HepG2 (cell line): ENCODE results near the gene OAT. TPM values are rescaled to one million over a fixed set of nuclear protein-coding genes. Genes with fewer than 3 reads are reported as not detected.
"Not testable (repeated sequence)": the region's sequence is repeated elsewhere in the genome, so short reads cannot be mapped to it uniquely, and the experiment has no call there.

ENCODE experiments used
- ATAC-seq: fragments of 200-7000 bp; cut with Tn5 transposase; 3 replicates; pipeline ENCODE4 v1.9.1; 2020; ENCODE audit warnings: mild to moderate bottlenecking, moderate library complexity
- BruUV-seq: library from RNA; stranded (reverse); fragments of 400-500 nt; replicated peaks from 2 replicates; lab custom pipeline; 2021; lab: Mats Ljungman, UMichigan
- CTCF ChIA-PET: fragments of 300-600 bp; formaldehyde crosslinking; extraction: SDS; loops from one replicate; lab custom pipeline; 2021; ENCODE audit warnings: low total read pairs, inconsistent platforms, low intra/inter-chr PET ratio; lab: Yijun Ruan, JAX
- POLR2A ChIA-PET: fragments of 350-600 bp; sonication (Branson Sonifier 250); formaldehyde crosslinking; loops from one replicate; lab custom pipeline; 2020; ENCODE audit warnings: antibody characterized with exemption, inconsistent platforms; lab: Yijun Ruan, JAX
- DNase-seq: peaks from one replicate; pipeline ENCODE4 v3.0.0-alpha.2; 2015; ENCODE audit warnings: low spot score
- FAIRE-seq: peaks from 3 replicates; lab custom pipeline; 2011; peaks lifted over from hg19 to GRCh38; lab: Jason Lieb, UNC
- H2AFZ ChIP-seq: one replicate; pipeline ENCODE4 v1.6.1; 2011; ENCODE audit warnings: low read length, inconsistent platforms
- H3K27ac ChIP-seq: fragments of 300-600 bp; 3 replicates; pipeline ENCODE4 v1.8.0; 2011; ENCODE audit warnings: mixed run types, mild to moderate bottlenecking, mixed read lengths, low read length, inconsistent platforms; ENCODE audit not compliant: insufficient read depth; ENCODE audit errors: extremely low read length
- H3K27me3 ChIP-seq, 2 experiments: fragments of 200-600 bp in 1 of 2; 2 replicates in 1 of 2; 3 replicates in 1 of 2; pipeline versions ENCODE4 v1.6.0 to v1.8.0; 2011; ENCODE audit warnings: low read length in 2 of 2, mild to moderate bottlenecking in 2 of 2, moderate library complexity in 2 of 2, inconsistent platforms in 1 of 2; ENCODE audit not compliant: insufficient read depth in 2 of 2, control insufficient read depth in 1 of 2
- H3K36me3 ChIP-seq, 2 experiments: fragments of 200-600 bp in 1 of 2; replicated peaks in 1 of 2; 2 replicates in 1 of 2; 3 replicates in 1 of 2; pipeline versions ENCODE4 v1.5.1 to v1.8.0; 2011; ENCODE audit warnings: low read length in 2 of 2, inconsistent platforms in 1 of 2; ENCODE audit not compliant: insufficient read depth in 2 of 2, control insufficient read depth in 1 of 2
- H3K4me1 ChIP-seq: 2 replicates; pipeline ENCODE4 v1.5.1; 2012; ENCODE audit warnings: low read length, inconsistent platforms; ENCODE audit not compliant: insufficient read depth
- H3K4me2 ChIP-seq: 2 replicates; pipeline ENCODE4 v1.6.0; 2011; ENCODE audit warnings: low read depth, low read length, inconsistent platforms
- H3K4me3 ChIP-seq, 3 experiments: fragments of 200-600 bp in 1 of 3; sonication (generic), shearing (Covaris generic) in 1 of 3; replicated peaks in 1 of 3; 2 replicates each; pipeline ENCODE4 v1.5.1; 2011 to 2016; ENCODE audit warnings: low read length in 3 of 3, inconsistent platforms in 2 of 3, low read depth in 2 of 3, mild to moderate bottlenecking in 2 of 3, control low read depth in 1 of 3, mixed read lengths in 1 of 3; ENCODE audit not compliant: insufficient read depth in 1 of 3
- H3K79me2 ChIP-seq: one replicate; pipeline ENCODE4 v1.6.1; 2011; ENCODE audit warnings: low read length, inconsistent platforms; ENCODE audit not compliant: insufficient read depth
- H3K9ac ChIP-seq: 2 replicates; pipeline ENCODE4 v1.6.0; 2011; ENCODE audit warnings: mild to moderate bottlenecking, low read depth, low read length, inconsistent platforms; ENCODE audit not compliant: insufficient read depth
- H3K9me3 ChIP-seq: 2 replicates; pipeline ENCODE4 v1.5.1; 2012; ENCODE audit warnings: mild to moderate bottlenecking, low read length
- H4K20me1 ChIP-seq: 2 replicates; pipeline ENCODE4 v1.6.0; 2011; ENCODE audit warnings: inconsistent platforms, mild to moderate bottlenecking, low read length, moderate library complexity; ENCODE audit not compliant: insufficient read depth
- AFF4 ChIP-seq: sonication (generic); formaldehyde crosslinking; IDR thresholded peaks from 2 replicates; pipeline ENCODE4 v1.4.0; 2020; ENCODE audit warnings: missing genetic modification reagents
- ASH2L ChIP-seq: fragments of 300-600, 200-600 bp; sonication (generic); IDR thresholded peaks from 2 replicates; pipeline ENCODE4 v1.7.0; 2017; ENCODE audit warnings: low read depth, mild to moderate bottlenecking, moderate library complexity, mixed read lengths, low read length; ENCODE audit not compliant: insufficient read length
- IRX3 ChIP-seq: sonication (generic); formaldehyde crosslinking; IDR thresholded peaks from 2 replicates; pipeline ENCODE4 v1.8.1; 2023; ENCODE audit warnings: mild to moderate bottlenecking, low read depth, missing genetic modification reagents, borderline replicate concordance
- KLF15 ChIP-seq: sonication (generic); formaldehyde crosslinking; IDR thresholded peaks from 2 replicates; pipeline ENCODE4 v1.8.1; 2023; ENCODE audit warnings: borderline replicate concordance, mild to moderate bottlenecking, inconsistent platforms, missing genetic modification reagents, mixed read lengths
- NFIC ChIP-seq: IDR thresholded peaks from 2 replicates; pipeline ENCODE4 v1.6.1; 2012; ENCODE audit warnings: mild to moderate bottlenecking, low read length, inconsistent platforms
- SKI ChIP-seq: fragments of 450-650 bp; IDR thresholded peaks from one replicate; pipeline ENCODE4 v1.6.1; 2018; ENCODE audit warnings: mild to moderate bottlenecking; ENCODE audit not compliant: partially characterized antibody
- SOX6 ChIP-seq, 2 experiments: fragments of 450-650 bp in 1 of 2; sonication (generic) in 1 of 2; formaldehyde crosslinking in 1 of 2; IDR thresholded peaks; 2 replicates each; pipeline versions ENCODE4 v1.4.0 to v1.6.1; 2017 to 2020; ENCODE audit warnings: antibody characterized with exemption in 1 of 2, mild to moderate bottlenecking in 1 of 2, missing genetic modification reagents in 1 of 2
- TAF1 ChIP-seq: sonication (generic); formaldehyde crosslinking; IDR thresholded peaks from 2 replicates; pipeline ENCODE4 v1.4.0; 2020; ENCODE audit warnings: missing genetic modification reagents
- TOPORS ChIP-seq: sonication (generic); formaldehyde crosslinking; IDR thresholded peaks from 2 replicates; pipeline ENCODE4 v1.8.0; 2023; ENCODE audit warnings: mild to moderate bottlenecking, missing genetic modification reagents
- ZFAT ChIP-seq: sonication (generic); formaldehyde crosslinking; conservative IDR thresholded peaks from 2 replicates; pipeline ENCODE4 v1.8.1; 2023; ENCODE audit warnings: missing genetic modification reagents, inconsistent platforms
- ZNF629 ChIP-seq: sonication (generic); formaldehyde crosslinking; conservative IDR thresholded peaks from 2 replicates; pipeline ENCODE4 v1.5.0; 2020; ENCODE audit warnings: missing genetic modification reagents
- ZSCAN25 ChIP-seq: sonication (generic); formaldehyde crosslinking; IDR thresholded peaks from 2 replicates; pipeline ENCODE4 v1.8.0; 2022; ENCODE audit warnings: mild to moderate bottlenecking, missing genetic modification reagents
- WGBS: methylation state at CpG from one replicate; pipeline ENCODE4 v1.1.6; 2017; ENCODE audit warnings: low lambda C conversion rate; 5-methylcytosine and 5-hydroxymethylcytosine counted together
- in situ Hi-C: cut with HindIII; loops from 2 replicates; pipeline ENCODE4 v1.10.0; 2017; ENCODE audit warnings: low pct_unique_long_range_greater_than_20kb; ENCODE audit not compliant: extremely low pct_ligation_motif_present
- intact Hi-C: fragments of 100-400 bp; cut with micrococcal nuclease; formaldehyde crosslinking; loops from one replicate; pipeline ENCODE4 v1.10.0; 2022; ENCODE audit not compliant: unreplicated experiment
- polyA plus RNA-seq, 8 experiments: library from polyadenylated mRNA; depleted of rRNA in 3 of 8; stranded (reverse) in 7 of 8; unstranded in 1 of 8; fragments of >200 nt; fragmentation: Illumina TruSeq in 4 of 8; extraction: Trizol in 4 of 8; gene quantifications; 2 replicates each; pipeline versions ENCODE4 v1.2.1 to v1.2.3, GENCODE V29; 2011 to 2016; ENCODE audit warnings: low read depth in 4 of 8, missing spikeins in 1 of 8, mixed read lengths in 1 of 8; ENCODE audit not compliant: insufficient read depth in 1 of 8
- total RNA-seq, 5 experiments: library from RNA; depleted of rRNA; stranded (reverse); fragments of >200 nt; fragmentation: Illumina TruSeq; extraction: Trizol; gene quantifications; 2 replicates each; pipeline ENCODE4 v1.2.3, GENCODE V29; 2016; ENCODE audit warnings: low read depth in 1 of 5

OAT gene
- total and polyA plus RNA-seq, 2 of the 13 experiments (the other 11 are each of a cell fraction or from before 2014, with no cell fraction given): 87.8 to 96.7 TPM

GRCh38 chr10:124370426-124370825 lies 48.3 kb downstream of the OAT start:
- no peak overlapping the region for H3K4me2 ChIP-seq
- H3K4me3 ChIP-seq: no peak overlapping the region
- TF ChIP-seq AFF4 (CRISPR knock-in tag) (no peak), IRX3 (CRISPR knock-in tag) (no peak)
- TF ChIP-seq, all 625 proteins: peak for 0
- H3K79me2 ChIP-seq: no peaks in the 10 kb centered on the region
- no peak overlapping the region for H2AFZ ChIP-seq
- no peaks in the 10 kb centered on the region for H3K4me1 ChIP-seq
- BruUV-seq: no TSS peak
- no peaks in the 10 kb centered on the region for H3K9me3 ChIP-seq
- ChIA-PET CTCF (no interaction called here), POLR2A (no interaction called here)
- H3K9ac ChIP-seq: no peak overlapping the region
- H4K20me1 ChIP-seq: no peaks in the 10 kb centered on the region
- intact Hi-C loops: no loop called here
- FAIRE-seq (no peak), DNase-seq (no peak), ATAC-seq (no peak)
- no peaks in the 10 kb centered on the region for H3K36me3 ChIP-seq
- in situ Hi-C loops: no loop called here
- no peak overlapping the region for H3K27ac ChIP-seq
- peaks cover 5 to 48% of the 10 kb centered on the region in 2 experiments for H3K27me3 ChIP-seq
- WGBS: 22% methylated on average over 7 of the region's 7 CpGs

GRCh38 chr10:124369986-124370385 lies 48.7 kb downstream of the OAT start:
- no peak for FAIRE-seq

GRCh38 chr10:124369533-124369932 lies 49.2 kb downstream of the OAT start:
- H3K27ac ChIP-seq, H4K20me1 ChIP-seq, intact Hi-C loops, BruUV-seq, POLR2A ChIA-PET, H2AFZ ChIP-seq, in situ Hi-C loops, FAIRE-seq, H3K9me3 ChIP-seq, H3K36me3 ChIP-seq, H3K9ac ChIP-seq, H3K79me2 ChIP-seq, H3K4me1 ChIP-seq, H3K4me2 ChIP-seq, H3K4me3 ChIP-seq, CTCF ChIA-PET, DNase-seq, ATAC-seq: not testable (repeated sequence)
- WGBS: 33% methylated on average over 4 of the region's 4 CpGs
- peaks cover 9 to 57% of the 10 kb centered on the region in 2 experiments for H3K27me3 ChIP-seq

More at GRCh38 chr10:124369986-124370385, 48.7 kb downstream of the OAT start:
- Histone ChIP-seq H2AFZ (no peak overlapping the region), H3K27me3 (peaks cover 9 to 52% of the 10 kb centered on the region in 2 experiments), H3K4me2 (no peak overlapping the region), H3K79me2 (no peaks in the 10 kb centered on the region), H3K9me3 (no peaks in the 10 kb centered on the region), H4K20me1 (no peaks in the 10 kb centered on the region), H3K36me3 (no peaks in the 10 kb centered on the region), H3K27ac (no peak overlapping the region), H3K4me1 (no peaks in the 10 kb centered on the region), H3K9ac (no peak overlapping the region), H3K4me3 (no peak overlapping the region)
- in situ Hi-C loops: no loop called here
- TF ChIP-seq ZFAT (CRISPR knock-in tag): no peak
- no peak for TF ChIP-seq KLF15 (CRISPR knock-in tag)
- no peak for TF ChIP-seq SKI
- no peak for TF ChIP-seq ASH2L
- no peak for TF ChIP-seq TOPORS (CRISPR knock-in tag)
- no peak for TF ChIP-seq TAF1
- no peak for TF ChIP-seq SOX6 (IDR thresholded peaks at IDR 0.05)
- TF ChIP-seq SOX6 (CRISPR knock-in tag; IDR thresholded peaks at IDR 0.05): no peak
- no peak for TF ChIP-seq NFIC
- TF ChIP-seq ZSCAN25: no peak
- TF ChIP-seq ZNF629 (CRISPR knock-in tag): no peak
- no peak for ATAC-seq
- CTCF ChIA-PET: no interaction called here
- WGBS: 4% methylated on average over 2 of the region's 4 CpGs
- DNase-seq: no peak
- intact Hi-C loops: no loop called here
- BruUV-seq: no TSS peak
- POLR2A ChIA-PET: no interaction called here
